Liver (tissue), 9 donors: ENCODE measurements around the gene TSPAN17. TPM values are rescaled to one million over a fixed set of nuclear protein-coding genes. Genes with fewer than 3 reads are reported as not detected.

Source experiments
- DNase-seq: peaks from one replicate; pipeline ENCODE4 v3.0.0-alpha.2; 2017; ENCODE audit warnings: low spot score
- H3K27ac ChIP-seq, 2 donors: one replicate each; pipeline ENCODE4 v1.7.0; 2013; ENCODE audit warnings: inconsistent platforms in 2 of 2, low read length in 2 of 2, control low read depth in 1 of 2, low read depth in 1 of 2, mild to moderate bottlenecking in 1 of 2
- H3K27me3 ChIP-seq, 4 donors: one replicate each; pipeline versions ENCODE4 v1.6.1 to v1.7.0; 2013; ENCODE audit warnings: low read length in 3 of 4, inconsistent platforms in 1 of 4, mild to moderate bottlenecking in 1 of 4, moderate library complexity in 1 of 4; ENCODE audit not compliant: control insufficient read depth in 4 of 4, insufficient read depth in 4 of 4
- H3K36me3 ChIP-seq, 4 donors: one replicate each; pipeline versions ENCODE4 v1.6.1 to v1.7.0; 2013; ENCODE audit warnings: low read length in 3 of 4, mild to moderate bottlenecking in 3 of 4, low read depth in 1 of 4, moderate library complexity in 1 of 4; ENCODE audit not compliant: control insufficient read depth in 4 of 4, insufficient read depth in 3 of 4
- H3K4me1 ChIP-seq, 4 donors: one replicate each; pipeline versions ENCODE4 v1.6.1 to v1.7.0; 2013; ENCODE audit warnings: low read length in 3 of 4, mild to moderate bottlenecking in 3 of 4, moderate library complexity in 1 of 4; ENCODE audit not compliant: control insufficient read depth in 4 of 4, insufficient read depth in 4 of 4
- H3K4me3 ChIP-seq, 3 donors: one replicate each; pipeline versions ENCODE4 v1.6.1 to v1.7.0; 2013; ENCODE audit warnings: low read length in 3 of 3, control low read depth in 1 of 3, low read depth in 1 of 3, mild to moderate bottlenecking in 1 of 3
- H3K9ac ChIP-seq, 2 donors: one replicate each; pipeline ENCODE4 v1.7.0; 2013; ENCODE audit warnings: low read length in 2 of 2, mild to moderate bottlenecking in 2 of 2, moderate library complexity in 2 of 2, control low read depth in 1 of 2, low read depth in 1 of 2
- H3K9me3 ChIP-seq, 4 donors: one replicate each; pipeline versions ENCODE4 v1.6.1 to v1.7.0; 2013; ENCODE audit warnings: low read length in 3 of 4; ENCODE audit not compliant: control insufficient read depth in 4 of 4
- EGR1 ChIP-seq, 2 donors: IDR thresholded peaks; 2 replicates each; pipeline ENCODE4 v1.6.1; 2016 to 2018; ENCODE audit warnings: antibody characterized with exemption in 2 of 2, low read depth in 2 of 2
- FOXA1 ChIP-seq: IDR thresholded peaks from 2 replicates; pipeline ENCODE4 v1.6.1; 2016; ENCODE audit warnings: antibody characterized with exemption
- FOXA2 ChIP-seq: IDR thresholded peaks from 2 replicates; pipeline ENCODE4 v1.6.1; 2016; ENCODE audit warnings: antibody characterized with exemption
- GABPA ChIP-seq, 2 donors: IDR thresholded peaks in 1 of 2; conservative IDR thresholded peaks in 1 of 2; 2 replicates each; pipeline ENCODE4 v1.6.1; 2016; ENCODE audit warnings: antibody characterized with exemption in 2 of 2, mild to moderate bottlenecking in 1 of 2, moderate library complexity in 1 of 2
- HNF4A ChIP-seq, 2 donors: conservative IDR thresholded peaks; 2 replicates each; pipeline ENCODE4 v1.6.1; 2016; ENCODE audit warnings: antibody characterized with exemption in 2 of 2, mild to moderate bottlenecking in 2 of 2
- HNF4G ChIP-seq: IDR thresholded peaks from 2 replicates; pipeline ENCODE4 v1.6.1; 2016; ENCODE audit warnings: antibody characterized with exemption
- JUND ChIP-seq, 2 donors: IDR thresholded peaks; 2 replicates each; pipeline ENCODE4 v1.6.1; 2016; ENCODE audit warnings: antibody characterized with exemption in 2 of 2
- NR2F2 ChIP-seq: IDR thresholded peaks from 2 replicates; pipeline ENCODE4 v1.6.1; 2016; ENCODE audit warnings: antibody characterized with exemption
- RAD21 ChIP-seq, 2 donors: IDR thresholded peaks; 2 replicates each; pipeline ENCODE4 v1.6.1; 2016; ENCODE audit warnings: antibody characterized with exemption in 2 of 2, mild to moderate bottlenecking in 2 of 2
- RXRA ChIP-seq, 2 donors: IDR thresholded peaks; 2 replicates each; pipeline ENCODE4 v1.6.1; 2017 to 2018; ENCODE audit warnings: antibody characterized with exemption in 2 of 2, mild to moderate bottlenecking in 1 of 2
- SP1 ChIP-seq: IDR thresholded peaks from 2 replicates; pipeline ENCODE4 v1.6.1; 2018; ENCODE audit warnings: antibody characterized with exemption, mild to moderate bottlenecking
- TAF1 ChIP-seq: conservative IDR thresholded peaks from 2 replicates; pipeline ENCODE4 v1.6.1; 2016; ENCODE audit warnings: antibody characterized with exemption, mild to moderate bottlenecking
- YY1 ChIP-seq: IDR thresholded peaks from 2 replicates; pipeline ENCODE4 v1.6.1; 2016; ENCODE audit warnings: antibody characterized with exemption, mild to moderate bottlenecking
- WGBS: extraction: QIAGEN DNeasy Blood & Tissue Kit; methylation state at CpG from one replicate; pipeline ENCODE4 v1.1.7; 2013; 5-methylcytosine and 5-hydroxymethylcytosine counted together
- polyA plus RNA-seq, 2 donors: library from polyadenylated mRNA; stranded (reverse) in 1 of 2; unstranded in 1 of 2; fragments of 200-250 nt in 1 of 2; fragments of >200 nt in 1 of 2; fragmentation: Nextera tagmentation in 1 of 2; extraction: Ambion mirVana in 1 of 2; gene quantifications; one replicate each; pipeline versions ENCODE4 v1.2.1 to v1.2.3, GENCODE V29; 2013 to 2015
- total RNA-seq, 2 donors: library from RNA; depleted of rRNA; stranded (reverse); fragments of >200 nt; gene quantifications; one replicate each; pipeline ENCODE4 v1.2.3, GENCODE V29; 2014
- TF ChIP-seq, protein P1 (sequence below): IDR thresholded peaks from 2 replicates; pipeline ENCODE4 v1.6.1; 2016; ENCODE audit warnings: antibody characterized with exemption, mild to moderate bottlenecking
- TF ChIP-seq, protein P2 (sequence below): IDR thresholded peaks from 2 replicates; pipeline ENCODE4 v1.6.1; 2016; ENCODE audit warnings: antibody characterized with exemption
- TF ChIP-seq, protein P3 (sequence below): IDR thresholded peaks from 2 replicates; pipeline ENCODE4 v1.6.1; 2016; ENCODE audit warnings: antibody characterized with exemption
- TF ChIP-seq, protein P4 (sequence below): IDR thresholded peaks from 2 replicates; pipeline ENCODE4 v1.6.1; 2016; ENCODE audit warnings: antibody characterized with exemption
- TF ChIP-seq, protein P5 (sequence below): fragments of 150-350 bp; IDR thresholded peaks from 2 replicates; pipeline ENCODE4 v1.5.1; 2017; ENCODE audit warnings: improper control_type of control experiment, low read depth, low read length; ENCODE audit not compliant: missing input control
- donor health status: healthy.
- donor health status: healthy.
- donor health status: healthy.
- donor health status: healthy.
- donor health status: healthy.

The TSPAN17 gene
- total and polyA plus RNA-seq, 4 donors, result 5.7 to 43.4 (median 16.2) TPM

DNA sequence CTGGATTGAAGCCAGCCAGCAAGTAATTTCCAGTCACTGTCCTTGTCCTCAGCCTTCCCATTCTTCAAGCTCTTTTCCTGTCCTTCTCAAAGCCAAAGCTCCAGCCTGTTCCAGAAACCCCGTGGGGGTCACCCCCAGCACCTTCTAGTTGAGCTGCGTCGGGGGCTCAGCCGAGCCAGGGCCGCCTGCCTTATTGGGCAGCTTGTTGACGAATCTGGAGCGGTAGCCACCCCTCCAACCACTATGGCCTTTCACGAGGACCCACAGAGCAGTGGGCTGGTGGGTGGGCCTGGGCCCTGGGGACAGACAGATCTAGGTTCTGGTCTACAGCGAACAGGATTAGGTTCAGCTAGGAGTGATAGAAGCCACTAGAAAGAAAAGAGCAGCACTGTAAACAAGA lies 47.3 kb downstream of the TSPAN17 start:
- H3K4me3 ChIP-seq, result no peak overlapping the region
- H3K27me3 ChIP-seq, result peaks cover 0 to 8% (median 2%) of the 10 kb centered on the region in 4 donors
- H3K4me1 ChIP-seq, result no peaks in the 10 kb centered on the region
- H3K9ac ChIP-seq, result no peak overlapping the region
- H3K9me3 ChIP-seq, result peaks cover 0 to 2% (median 0%) of the 10 kb centered on the region in 4 donors
- WGBS, result 75% methylated on average over 9 of the region's 9 CpGs
- TF ChIP-seq GABPA (IDR thresholded peaks at IDR 0.05 in 1 of 2, conservative IDR thresholded peaks at IDR 0.05 in 1 of 2), result no peak
- no peak for TF ChIP-seq HNF4A (conservative IDR thresholded peaks at IDR 0.05)
- no peak for TF ChIP-seq HNF4G
- no peak for TF ChIP-seq SP1
- TF ChIP-seq YY1, result no peak
- no peak for TF ChIP-seq NR2F2
- TF ChIP-seq RAD21 (IDR thresholded peaks at IDR 0.05), result no peak
- TF ChIP-seq RXRA (IDR thresholded peaks at IDR 0.05), result no peak
- TF ChIP-seq, protein P1, sequence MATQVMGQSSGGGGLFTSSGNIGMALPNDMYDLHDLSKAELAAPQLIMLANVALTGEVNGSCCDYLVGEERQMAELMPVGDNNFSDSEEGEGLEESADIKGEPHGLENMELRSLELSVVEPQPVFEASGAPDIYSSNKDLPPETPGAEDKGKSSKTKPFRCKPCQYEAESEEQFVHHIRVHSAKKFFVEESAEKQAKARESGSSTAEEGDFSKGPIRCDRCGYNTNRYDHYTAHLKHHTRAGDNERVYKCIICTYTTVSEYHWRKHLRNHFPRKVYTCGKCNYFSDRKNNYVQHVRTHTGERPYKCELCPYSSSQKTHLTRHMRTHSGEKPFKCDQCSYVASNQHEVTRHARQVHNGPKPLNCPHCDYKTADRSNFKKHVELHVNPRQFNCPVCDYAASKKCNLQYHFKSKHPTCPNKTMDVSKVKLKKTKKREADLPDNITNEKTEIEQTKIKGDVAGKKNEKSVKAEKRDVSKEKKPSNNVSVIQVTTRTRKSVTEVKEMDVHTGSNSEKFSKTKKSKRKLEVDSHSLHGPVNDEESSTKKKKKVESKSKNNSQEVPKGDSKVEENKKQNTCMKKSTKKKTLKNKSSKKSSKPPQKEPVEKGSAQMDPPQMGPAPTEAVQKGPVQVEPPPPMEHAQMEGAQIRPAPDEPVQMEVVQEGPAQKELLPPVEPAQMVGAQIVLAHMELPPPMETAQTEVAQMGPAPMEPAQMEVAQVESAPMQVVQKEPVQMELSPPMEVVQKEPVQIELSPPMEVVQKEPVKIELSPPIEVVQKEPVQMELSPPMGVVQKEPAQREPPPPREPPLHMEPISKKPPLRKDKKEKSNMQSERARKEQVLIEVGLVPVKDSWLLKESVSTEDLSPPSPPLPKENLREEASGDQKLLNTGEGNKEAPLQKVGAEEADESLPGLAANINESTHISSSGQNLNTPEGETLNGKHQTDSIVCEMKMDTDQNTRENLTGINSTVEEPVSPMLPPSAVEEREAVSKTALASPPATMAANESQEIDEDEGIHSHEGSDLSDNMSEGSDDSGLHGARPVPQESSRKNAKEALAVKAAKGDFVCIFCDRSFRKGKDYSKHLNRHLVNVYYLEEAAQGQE, result no peak
- TF ChIP-seq, protein P2, sequence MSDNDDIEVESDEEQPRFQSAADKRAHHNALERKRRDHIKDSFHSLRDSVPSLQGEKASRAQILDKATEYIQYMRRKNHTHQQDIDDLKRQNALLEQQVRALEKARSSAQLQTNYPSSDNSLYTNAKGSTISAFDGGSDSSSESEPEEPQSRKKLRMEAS, result no peak
- TF ChIP-seq, protein P3, sequence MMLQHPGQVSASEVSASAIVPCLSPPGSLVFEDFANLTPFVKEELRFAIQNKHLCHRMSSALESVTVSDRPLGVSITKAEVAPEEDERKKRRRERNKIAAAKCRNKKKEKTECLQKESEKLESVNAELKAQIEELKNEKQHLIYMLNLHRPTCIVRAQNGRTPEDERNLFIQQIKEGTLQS, result no peak
- no peak for TF ChIP-seq FOXA1
- TF ChIP-seq, protein P4, sequence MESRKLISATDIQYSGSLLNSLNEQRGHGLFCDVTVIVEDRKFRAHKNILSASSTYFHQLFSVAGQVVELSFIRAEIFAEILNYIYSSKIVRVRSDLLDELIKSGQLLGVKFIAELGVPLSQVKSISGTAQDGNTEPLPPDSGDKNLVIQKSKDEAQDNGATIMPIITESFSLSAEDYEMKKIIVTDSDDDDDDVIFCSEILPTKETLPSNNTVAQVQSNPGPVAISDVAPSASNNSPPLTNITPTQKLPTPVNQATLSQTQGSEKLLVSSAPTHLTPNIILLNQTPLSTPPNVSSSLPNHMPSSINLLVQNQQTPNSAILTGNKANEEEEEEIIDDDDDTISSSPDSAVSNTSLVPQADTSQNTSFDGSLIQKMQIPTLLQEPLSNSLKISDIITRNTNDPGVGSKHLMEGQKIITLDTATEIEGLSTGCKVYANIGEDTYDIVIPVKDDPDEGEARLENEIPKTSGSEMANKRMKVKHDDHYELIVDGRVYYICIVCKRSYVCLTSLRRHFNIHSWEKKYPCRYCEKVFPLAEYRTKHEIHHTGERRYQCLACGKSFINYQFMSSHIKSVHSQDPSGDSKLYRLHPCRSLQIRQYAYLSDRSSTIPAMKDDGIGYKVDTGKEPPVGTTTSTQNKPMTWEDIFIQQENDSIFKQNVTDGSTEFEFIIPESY, result no peak
- TF ChIP-seq, protein P5, sequence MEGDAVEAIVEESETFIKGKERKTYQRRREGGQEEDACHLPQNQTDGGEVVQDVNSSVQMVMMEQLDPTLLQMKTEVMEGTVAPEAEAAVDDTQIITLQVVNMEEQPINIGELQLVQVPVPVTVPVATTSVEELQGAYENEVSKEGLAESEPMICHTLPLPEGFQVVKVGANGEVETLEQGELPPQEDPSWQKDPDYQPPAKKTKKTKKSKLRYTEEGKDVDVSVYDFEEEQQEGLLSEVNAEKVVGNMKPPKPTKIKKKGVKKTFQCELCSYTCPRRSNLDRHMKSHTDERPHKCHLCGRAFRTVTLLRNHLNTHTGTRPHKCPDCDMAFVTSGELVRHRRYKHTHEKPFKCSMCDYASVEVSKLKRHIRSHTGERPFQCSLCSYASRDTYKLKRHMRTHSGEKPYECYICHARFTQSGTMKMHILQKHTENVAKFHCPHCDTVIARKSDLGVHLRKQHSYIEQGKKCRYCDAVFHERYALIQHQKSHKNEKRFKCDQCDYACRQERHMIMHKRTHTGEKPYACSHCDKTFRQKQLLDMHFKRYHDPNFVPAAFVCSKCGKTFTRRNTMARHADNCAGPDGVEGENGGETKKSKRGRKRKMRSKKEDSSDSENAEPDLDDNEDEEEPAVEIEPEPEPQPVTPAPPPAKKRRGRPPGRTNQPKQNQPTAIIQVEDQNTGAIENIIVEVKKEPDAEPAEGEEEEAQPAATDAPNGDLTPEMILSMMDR, result no peak
- no peak for TF ChIP-seq EGR1 (IDR thresholded peaks at IDR 0.05; ENCODE audit: low read depth in 2 of 2)
- no peak for DNase-seq
- H3K36me3 ChIP-seq, result no peaks in the 10 kb centered on the region
- H3K27ac ChIP-seq, result no peak overlapping the region

DNA sequence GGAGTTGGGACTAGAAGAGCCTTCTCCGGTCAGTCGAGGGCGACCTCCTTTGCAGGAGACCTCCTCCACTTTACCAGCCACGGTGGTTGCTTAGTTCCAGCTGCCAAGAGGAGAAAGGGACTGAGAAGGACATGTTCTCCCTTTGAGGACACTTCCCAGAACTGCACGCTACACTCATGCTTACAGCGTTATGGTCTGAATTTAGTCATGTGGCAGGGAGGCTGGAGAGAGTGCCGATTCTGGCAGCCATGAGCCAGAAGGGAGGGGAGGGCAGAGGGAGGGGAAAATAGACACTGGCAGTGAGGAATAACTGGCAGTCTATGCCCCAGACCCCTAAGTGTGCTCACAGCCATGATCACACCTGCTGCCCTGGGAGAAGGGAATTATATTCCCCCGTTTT lies 47.8 kb downstream of the TSPAN17 start:
- H3K9ac ChIP-seq, result no peak overlapping the region
- no peaks in the 10 kb centered on the region for H3K36me3 ChIP-seq
- H3K4me1 ChIP-seq, result no peaks in the 10 kb centered on the region
- H3K4me3 ChIP-seq, result no peak overlapping the region
- WGBS, result 65% methylated on average over 8 of the region's 8 CpGs
- peaks cover 0 to 2% (median 0%) of the 10 kb centered on the region in 4 donors for H3K9me3 ChIP-seq
- DNase-seq, result no peak
- no peak overlapping the region for H3K27ac ChIP-seq
- H3K27me3 ChIP-seq, result peaks cover 0 to 8% (median under 1%) of the 10 kb centered on the region in 4 donors
- no peak for TF ChIP-seq NR2F2
- no peak for TF ChIP-seq JUND (IDR thresholded peaks at IDR 0.05)
- TF ChIP-seq, protein P1, result no peak
- no peak for TF ChIP-seq SP1
- no peak for TF ChIP-seq YY1
- TF ChIP-seq, protein P5, result no peak
- TF ChIP-seq TAF1, result no peak
- no peak for TF ChIP-seq FOXA2
- TF ChIP-seq, protein P3, result no peak
- TF ChIP-seq RAD21 (IDR thresholded peaks at IDR 0.05), result no peak
- TF ChIP-seq GABPA (IDR thresholded peaks at IDR 0.05 in 1 of 2, conservative IDR thresholded peaks at IDR 0.05 in 1 of 2), result no peak
